GM19238 (cell line): ENCODE data around the gene ST6GALNAC3.

Experiments
- DNase-seq: peaks from one replicate; pipeline ENCODE4 v3.0.0; 2011; ENCODE audit warnings: low spot score; ENCODE audit not compliant: insufficient read length

ST6GALNAC3 gene

DNA sequence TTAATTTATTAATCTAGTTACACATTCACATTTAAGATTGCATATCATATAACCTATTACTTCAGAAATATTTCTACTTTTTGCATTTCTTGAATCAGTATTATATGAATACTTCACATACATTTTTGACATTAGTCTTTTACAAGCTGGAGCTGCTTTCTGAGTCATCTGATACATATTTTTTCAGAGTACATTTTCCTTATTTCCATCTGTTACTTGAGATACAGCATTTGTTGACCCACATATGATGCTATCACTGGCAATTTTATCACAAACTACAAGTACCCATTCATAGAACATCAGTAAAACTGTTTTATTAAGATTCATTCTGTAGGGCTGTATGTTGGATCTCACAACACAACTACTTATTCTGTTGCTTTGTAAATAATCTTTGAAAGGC lies 425.6 kb downstream of the ST6GALNAC3 start:
- DNase-seq, result no peak

DNA sequence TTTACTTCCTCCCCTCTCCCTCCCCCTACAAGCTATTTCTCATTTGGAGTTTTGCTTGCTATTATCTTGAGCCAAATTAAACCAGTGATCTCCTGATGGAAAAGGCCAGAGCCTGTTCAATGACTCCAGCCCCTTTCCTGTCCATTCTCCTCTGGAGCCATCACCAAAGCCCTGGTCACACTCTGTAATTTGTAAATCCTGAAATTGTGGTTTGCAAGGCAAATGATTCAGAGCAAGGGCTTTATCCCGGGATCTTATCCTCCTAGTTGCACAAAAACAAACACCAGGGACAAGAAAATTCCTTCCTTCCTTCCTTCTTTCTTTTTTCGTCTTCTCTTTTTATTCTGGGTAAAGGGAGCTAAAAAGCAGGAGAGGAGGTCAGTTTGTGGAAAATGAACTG lies 426.6 kb downstream of the ST6GALNAC3 start:
- no peak for DNase-seq

DNA sequence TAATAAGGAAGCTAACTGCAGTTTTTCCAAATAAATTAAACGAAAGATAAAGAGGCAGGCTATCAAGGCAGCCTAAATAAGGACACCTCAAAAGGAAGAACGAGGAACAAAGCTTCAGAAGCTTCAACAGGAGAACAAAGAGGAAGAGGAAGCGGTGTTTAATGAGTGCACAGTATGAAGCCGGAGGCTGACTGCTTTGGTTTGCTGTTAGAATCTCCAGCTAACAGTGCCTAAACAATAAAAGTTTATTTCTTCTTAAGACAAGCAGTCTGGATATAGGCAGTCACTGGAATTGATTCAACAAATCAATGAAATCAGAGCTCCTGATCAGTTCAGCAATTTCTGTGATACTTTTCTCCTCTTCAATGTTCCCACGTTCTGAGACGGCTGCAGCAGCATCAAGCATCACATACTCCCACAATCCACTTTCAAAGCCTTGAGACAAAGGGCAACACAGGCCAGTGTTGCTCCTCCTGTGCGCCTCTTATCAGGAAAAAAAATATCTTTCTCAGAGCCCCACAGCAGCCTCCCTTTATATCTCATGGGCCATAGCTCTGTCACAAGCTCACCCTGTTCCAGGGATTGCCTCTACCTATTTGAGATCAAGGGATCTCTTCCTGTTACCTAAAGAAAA lies 427.2 kb downstream of the ST6GALNAC3 start:
- no peak for DNase-seq

DNA sequence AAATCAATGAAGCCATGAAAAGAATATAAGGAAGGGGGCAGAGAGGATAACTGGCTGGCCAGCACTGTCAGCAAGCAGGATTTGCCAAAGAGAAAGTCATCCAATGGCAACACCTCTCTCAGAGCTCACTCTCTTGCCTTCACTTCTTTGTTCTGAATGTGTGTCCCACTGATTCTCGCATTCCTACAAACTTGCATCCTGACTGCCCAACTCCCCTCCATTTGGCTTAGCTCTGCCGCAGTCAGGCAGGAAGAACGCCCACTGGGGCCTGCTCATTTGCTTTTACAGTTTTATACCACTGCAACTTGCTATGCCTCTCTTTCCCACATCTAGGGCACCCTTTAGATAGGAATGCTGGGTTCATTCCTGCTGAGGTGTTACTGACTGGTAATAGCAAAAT lies 428.6 kb downstream of the ST6GALNAC3 start:
- DNase-seq, result no peak

DNA sequence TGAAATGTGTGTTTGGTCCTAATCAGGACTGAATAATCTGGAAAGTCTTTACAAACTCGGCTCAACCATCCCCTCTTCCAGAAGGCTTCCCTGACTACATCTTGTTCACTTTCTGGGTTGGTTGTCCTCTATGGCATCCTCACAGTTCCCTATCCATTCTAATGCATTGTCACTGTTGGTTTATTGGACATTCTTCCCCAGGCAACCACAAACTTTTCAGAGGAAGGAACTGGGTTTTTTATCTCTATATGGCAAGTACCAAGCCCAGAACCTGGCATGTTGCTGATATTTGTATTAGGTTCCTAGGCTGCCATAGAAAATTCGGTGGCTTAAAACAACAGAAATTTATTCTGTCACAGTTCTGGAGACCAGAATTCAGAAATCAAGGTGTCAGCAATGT lies 429.2 kb downstream of the ST6GALNAC3 start:
- DNase-seq, result no peak

DNA sequence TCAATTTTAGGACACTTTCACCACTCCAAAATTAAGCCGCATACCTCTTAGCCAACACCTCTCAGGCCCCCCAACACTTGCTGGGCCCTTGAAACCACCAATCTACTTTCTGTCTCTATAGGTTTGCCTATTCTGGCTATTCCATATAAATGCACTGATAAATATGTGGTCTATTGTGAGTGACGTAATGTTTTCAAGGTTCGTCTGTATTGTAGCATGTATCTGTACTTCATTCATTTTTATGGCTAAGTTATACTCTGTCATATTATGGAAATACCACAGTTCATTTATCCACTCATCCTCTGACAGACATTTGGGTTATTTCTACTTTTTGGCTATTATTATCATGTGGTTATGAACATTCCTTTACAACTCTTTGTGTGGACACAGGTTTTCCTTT lies 432.8 kb downstream of the ST6GALNAC3 start:
- no peak for DNase-seq

DNA sequence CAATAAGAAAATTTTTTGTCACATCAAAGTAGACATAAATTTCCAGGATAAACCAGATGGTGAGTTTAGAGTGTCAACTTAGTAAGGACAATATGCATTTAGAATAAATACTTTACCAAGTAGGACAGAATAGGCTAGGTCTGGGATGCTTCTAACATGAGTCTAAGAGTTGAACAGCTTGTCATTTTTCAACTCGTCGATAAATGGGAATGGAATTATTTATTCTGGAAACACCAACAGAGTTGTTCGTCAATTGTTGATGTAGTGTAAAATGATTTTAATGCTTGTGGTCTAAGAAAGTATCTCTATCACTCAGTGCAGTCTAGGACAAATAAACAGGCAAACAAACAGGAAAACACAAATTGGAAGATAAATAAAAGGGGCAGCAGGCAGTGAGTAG lies 434.3 kb downstream of the ST6GALNAC3 start:
- DNase-seq, result no peak

DNA sequence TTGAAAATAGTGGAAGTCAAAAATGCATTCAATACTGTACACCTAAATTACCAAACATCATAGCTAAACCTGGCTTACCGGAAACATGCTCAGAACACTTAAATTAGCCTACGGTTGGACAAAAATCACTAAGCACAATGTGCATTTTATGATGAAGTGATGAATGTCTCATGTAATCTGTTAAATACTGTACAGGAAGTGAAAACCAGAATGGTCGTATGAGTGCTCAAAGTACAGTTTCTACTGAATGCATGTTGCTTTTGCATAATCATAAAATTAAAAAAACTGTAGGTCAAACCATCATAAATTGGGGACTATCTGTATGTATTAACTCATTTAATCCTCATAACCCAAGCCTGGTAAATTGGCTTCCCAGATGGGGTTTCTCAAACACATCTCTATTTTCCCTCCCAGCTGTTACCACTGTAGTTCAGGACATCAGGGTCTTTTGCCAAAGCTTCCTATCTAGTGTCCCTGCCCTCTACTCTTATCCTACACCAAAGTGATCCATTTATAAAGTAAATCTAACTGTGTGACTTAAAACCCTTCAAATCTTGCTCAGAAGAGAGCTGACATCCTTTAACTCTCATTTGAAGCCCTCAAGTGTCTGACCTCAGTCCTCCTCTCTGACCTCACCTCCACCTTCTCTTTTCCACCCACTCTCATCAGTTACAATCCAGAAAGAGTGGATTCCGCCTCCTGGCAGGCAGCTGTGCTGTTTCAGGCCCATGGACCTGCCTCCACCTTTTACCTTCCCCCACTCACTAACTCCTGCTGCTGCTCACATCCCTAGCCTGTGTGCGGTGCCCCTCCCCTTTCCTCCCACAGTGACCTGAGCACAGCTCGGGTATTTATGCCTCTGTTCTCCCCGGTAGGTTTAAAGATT lies 436.4 kb downstream of the ST6GALNAC3 start:
- no peak for DNase-seq

DNA sequence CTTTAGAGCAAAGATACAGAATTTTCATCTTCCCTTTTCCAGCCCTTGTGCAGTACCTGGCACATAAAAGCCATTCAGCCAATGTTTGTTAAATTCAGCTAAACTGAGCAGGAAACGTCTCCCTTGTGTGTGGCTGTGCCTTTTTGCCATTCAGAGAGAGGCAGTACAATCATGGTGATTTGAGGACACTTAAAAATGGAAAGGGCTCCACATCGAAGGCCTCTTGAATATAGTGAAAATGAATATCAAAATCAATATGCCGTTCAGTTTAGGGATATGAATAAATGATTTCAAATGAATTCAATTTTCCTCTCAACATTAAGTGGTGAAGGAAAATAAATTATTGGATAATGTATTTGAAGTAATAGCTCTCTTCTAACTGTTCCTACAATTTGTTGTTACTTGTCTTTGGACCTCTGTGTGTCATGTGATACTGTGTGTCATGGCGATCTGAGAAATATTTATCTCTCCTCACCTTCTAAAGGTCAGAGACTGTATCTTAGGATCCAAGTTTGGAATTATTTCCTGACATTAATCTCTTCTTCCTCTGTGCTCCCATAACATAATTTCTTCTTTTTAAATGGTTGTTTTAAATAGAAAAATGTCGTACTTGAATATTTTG lies 437.1 kb downstream of the ST6GALNAC3 start:
- DNase-seq, result no peak

DNA sequence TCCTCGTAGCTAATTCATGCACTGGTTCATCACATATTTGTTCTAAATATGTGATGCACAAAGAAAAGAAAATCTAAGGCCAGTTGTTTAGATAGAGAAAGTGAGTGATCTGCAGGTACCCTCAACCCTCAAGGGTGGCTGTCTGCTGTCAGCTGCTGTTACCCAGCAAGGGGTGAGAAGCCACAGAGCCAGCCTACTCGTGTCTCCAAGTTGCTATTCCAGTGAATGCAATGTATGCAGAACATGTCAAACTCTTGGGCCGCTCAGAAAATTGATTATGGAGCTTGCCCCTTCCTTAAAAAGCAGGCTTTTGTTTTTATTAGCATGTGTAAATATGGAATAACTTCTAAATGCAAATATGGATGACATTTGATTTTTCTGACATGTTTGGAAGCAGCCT lies 456.4 kb downstream of the ST6GALNAC3 start:
- DNase-seq, result no peak

DNA sequence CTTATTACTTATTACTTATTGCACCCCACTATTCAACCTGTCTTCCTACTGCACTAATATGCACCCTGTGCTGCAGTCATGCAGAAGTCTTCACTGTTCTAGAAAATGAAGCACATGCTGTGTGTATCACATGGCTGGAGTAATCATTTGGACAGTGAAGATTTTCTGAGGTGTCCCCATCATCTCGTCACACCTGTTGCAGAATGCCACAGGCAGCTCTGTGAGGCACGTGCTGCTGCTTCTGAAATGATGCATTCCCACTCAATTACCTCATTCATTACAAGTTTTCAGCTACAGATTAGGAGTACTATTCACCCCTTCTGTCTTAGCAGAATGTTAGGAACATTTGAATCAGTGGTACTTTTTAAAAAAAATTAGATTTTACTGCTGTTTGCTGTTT lies 467.1 kb downstream of the ST6GALNAC3 start:
- no peak for DNase-seq

DNA sequence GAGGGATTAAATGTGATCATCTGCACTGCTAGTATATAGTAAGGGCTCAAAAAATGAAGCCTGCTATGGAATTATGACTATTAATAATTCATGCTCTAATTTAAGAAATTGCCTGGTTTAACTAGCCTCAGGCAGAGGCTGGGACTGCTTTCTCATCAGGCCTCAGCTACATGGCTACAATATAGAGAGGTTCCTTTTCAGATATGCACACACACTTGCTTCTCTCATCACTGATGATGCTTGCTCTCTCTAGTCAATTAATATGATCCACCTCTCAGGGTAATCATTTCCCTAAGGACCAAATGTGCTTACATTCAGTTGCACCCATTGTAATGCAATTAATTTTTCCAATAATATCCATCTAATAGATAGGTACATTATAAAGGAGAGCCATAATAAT lies 467.8 kb downstream of the ST6GALNAC3 start:
- no peak for DNase-seq

DNA sequence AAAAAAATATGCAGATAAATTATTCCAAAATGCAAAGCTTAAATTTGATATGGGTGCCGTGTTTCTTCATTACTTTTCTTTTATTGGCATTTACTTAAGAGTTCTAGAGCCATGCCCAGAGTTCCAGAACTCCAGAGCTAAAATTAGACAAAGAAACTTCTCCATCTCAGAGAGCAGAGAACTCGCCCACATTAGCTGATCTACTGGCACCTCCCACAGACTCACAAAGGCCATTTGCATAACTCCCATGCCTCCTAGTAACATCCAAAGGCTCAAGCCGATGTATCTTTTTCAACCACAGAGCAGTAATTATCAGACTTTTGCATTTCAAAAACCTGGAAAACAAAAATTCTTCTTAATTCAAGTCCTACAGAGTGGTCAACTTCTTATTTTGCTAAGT lies 468.9 kb downstream of the ST6GALNAC3 start:
- no peak for DNase-seq

DNA sequence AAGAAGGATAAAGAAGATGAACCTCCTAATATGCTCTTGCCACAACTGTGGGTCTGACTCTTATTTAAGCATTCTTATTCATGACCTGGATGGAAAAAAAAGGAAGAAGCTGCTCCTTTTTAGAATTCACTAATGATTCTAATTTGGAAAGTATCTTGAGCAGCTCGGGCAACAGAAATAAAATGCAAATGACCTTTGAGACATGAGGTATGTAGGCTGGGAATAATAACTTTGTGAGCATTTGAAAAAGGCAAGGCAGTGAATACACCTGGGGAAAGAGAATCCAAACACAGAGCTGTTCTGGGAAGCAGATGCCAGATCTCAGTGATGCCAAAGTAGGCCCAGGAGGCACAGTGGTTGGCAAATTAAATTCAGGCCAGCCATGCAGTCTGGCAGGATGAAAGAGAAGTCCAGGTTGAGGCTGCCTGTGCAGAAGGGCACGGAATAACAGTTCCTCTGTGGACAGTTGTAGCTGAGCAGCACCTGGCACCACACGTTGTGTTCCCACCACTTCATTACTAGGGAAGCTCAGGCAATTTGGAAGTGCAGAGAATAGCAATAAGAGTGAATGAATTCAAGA lies 471.9 kb downstream of the ST6GALNAC3 start:
- no peak for DNase-seq

DNA sequence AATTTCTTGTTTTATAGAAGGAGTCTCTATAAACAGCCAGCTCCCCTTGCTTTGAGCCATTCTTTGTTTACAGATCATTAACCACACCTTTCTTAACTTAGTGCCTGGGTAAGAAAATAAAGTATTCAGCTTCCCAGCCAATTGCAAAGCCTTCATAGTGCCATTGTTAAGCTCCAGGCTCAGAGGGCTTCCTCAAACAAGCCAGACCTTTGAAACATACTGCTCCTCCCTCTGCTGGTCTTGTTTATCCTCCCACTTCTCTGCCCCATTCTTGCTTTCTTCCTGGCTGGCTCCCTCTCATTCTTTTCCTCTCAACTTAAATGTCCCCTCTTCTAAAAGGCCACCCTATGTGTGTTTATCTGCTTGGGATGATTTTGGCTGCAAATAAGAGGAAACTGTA lies 473.4 kb downstream of the ST6GALNAC3 start:
- no peak for DNase-seq

DNA sequence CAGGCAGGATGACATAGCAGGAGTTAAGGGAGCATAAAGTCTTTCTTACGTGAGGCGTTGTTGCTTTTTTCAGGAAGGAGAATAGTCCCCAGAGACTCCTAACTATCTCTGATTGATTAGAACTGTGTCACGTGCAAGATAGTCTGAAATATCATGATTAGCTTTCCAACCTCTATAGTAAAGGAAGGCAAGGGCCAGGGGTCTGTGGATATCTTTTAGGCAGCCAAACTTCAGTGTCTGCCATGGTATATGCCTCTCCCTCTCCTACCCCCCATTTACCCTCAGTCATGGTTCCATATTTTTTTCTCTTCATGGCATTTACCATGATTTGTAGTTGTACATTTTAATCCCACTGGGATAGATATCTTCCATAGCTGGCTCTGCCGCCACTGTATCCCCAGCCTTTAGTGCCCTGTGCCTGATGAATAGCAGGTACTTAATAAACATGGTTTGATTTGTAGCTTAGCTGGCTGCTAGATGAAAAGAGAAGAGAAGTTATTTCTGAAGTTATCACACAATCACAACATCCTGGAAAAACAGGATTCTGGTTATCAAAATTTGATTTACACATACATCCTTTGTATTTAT lies 474.1 kb downstream of the ST6GALNAC3 start:
- no peak for DNase-seq

DNA sequence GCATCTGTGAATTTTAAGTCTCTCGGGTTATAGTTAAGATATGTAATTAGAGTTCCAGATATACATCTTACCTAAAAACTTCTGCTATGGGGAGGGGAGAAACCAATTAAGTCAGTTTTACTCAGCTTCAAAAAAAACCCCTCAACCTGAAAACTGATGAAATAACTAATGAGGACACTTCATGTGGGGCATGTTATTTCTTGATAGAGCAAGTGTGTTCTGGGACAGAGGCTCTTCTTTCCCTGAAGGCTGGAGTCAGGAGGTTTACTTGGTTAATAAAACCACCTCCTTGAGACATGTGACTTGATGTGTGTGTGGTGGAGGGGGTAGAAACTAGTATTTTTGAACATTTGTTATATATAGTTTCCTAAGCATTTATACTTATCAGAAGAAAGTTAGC lies 479.7 kb downstream of the ST6GALNAC3 start:
- DNase-seq, result no peak

DNA sequence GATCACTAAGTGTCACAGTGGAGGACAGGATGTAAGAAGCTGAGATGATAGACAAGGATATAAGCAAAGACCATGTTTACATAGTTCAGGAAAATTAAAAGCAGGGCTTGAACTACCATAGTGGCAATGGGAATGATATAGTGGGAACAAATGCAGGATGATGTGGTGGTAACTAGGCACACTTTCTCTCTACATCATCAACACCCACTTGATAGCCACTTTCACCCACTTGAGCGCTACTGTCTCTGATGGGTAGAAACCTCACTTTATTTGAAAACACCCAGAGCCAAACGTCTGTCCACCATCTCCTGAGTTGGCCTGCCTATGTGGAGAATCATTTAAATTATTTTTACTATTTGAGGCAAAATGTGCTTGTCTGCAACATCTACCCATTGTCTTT lies 487.7 kb downstream of the ST6GALNAC3 start:
- DNase-seq, result no peak

DNA sequence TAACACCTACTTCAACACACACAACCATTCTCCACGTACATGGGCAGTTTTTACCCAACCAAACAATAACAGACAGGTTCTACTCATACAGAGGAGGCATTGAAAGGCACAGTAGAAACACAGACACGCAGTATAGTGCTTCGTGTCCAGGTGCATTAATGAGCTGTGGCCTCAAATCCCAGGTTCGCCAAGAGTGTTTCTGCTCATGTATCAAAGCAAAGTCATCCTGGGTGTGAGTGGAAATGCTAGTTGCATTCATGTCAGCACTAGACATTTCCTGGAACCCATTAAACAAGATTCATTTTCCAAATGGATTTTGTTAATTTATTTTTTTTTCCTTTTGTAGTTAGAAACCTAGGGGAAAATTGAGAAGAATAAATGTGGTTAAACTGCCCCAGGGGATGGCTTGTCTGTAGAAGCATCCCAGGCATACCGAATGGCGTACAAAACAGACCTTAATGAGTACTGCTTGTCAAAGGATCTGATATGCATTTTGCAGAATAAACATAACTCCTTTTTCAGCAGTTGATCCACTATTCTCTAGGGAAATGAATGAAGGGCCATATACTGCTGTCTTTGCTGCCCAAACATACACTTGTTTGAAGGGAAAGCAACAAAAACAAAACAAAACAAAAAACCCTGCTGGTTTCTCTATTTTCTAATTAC lies 494.2 kb downstream of the ST6GALNAC3 start:
- DNase-seq, result no peak

DNA sequence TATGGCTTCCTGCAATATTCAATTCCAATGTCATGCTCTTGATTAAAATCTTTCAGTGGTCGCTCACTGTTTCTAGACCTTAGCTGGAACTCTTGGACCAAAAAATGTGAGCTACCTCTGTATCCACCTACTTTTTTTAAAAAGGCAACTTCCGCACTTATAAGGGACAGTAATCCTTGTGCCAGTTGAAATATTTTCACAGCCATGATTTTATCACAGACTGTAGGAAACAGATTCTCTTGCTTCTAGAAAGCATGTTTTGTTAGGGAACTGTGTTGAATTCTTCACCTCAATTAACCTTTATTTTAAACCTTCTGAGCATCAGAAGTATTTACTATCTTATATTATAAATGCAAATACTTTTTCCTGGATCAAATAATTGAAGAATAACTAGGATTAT lies 496.7 kb downstream of the ST6GALNAC3 start:
- DNase-seq, result no peak

DNA sequence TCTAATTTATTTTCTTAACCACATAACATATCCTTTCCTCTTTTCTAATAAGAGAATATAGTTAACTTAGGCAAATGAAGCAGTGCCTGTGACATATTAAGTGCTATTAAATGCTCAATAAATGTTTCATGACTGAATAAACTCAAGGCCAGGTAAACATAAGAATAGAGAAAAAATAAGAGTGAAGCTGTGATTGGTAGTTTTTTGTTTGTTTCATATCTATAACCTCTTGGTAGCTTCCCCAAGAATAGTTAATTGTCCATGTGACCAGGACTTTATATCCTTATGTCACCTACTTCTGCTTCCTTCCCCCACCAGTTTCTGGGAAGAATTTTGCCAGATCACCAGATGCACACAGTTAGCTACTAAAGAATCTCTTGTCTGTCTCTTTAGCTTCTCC lies 497.7 kb downstream of the ST6GALNAC3 start:
- no peak for DNase-seq
